ENCODE measurements around the gene DOCK10. TPM values are rescaled to one million over a fixed set of nuclear protein-coding genes. Genes with fewer than 3 reads are reported as not detected.

Gene DOCK10
- total RNA-seq = 13.8 and 16.9 TPM in 2 replicates

GRCh38 chr2:225041851-225042799, at the start of gene DOCK10:
Gene DOCK10, minus strand, starts transcription at chr2:225042468. Its CDS starts 94 bp downstream, at chr2:225042374.

GRCh38 chr2:224716201-224716600, 326.1 kb downstream of the DOCK10 start, which contains the start of gene CCDC195:
Gene CCDC195, minus strand, starts transcription at chr2:224716365. Its CDS starts 0 bp downstream, at chr2:224716365.

Measured in bronchus fibroblast of lung (primary cell).